ENCODE results near the gene PIGK. TPM values are rescaled to one million over a fixed set of nuclear protein-coding genes. Genes with fewer than 3 reads are reported as not detected.
"Not testable (repeated sequence)": the region's sequence is repeated elsewhere in the genome, so short reads cannot be mapped to it uniquely, and the experiment has no call there.

The PIGK gene
- total RNA-seq, 2 experiments from 2014 or later, result 23.9 to 26.5 TPM

DNA sequence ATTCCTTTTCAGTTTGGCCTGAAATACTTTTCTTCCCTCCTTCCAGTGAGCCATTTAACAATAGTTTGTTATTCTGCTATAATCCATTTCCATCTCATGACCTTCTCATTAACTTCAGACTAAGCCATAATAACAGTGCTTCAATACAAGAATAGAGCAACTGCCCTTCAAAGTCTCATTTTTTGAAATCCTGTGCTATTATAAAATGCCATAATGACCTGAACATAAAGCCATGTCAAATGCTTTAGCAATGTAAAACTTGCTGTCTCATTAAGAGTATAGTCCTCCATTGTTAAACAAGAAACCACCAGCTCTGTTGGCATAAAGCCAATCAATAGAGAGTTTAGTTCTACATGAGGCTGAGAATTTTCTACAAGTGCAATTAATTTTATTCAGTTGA lies 9.6 kb upstream of the PIGK start:
- Mint-ChIP-seq H3K36me3 (peaks cover 3% of the 10 kb centered on the region), H3K27me3 (no peaks in the 10 kb centered on the region), H3K4me3 (no peak overlapping the region), H3K27ac (no peak overlapping the region), H3K9me3 (peaks cover 10% of the 10 kb centered on the region), H3K4me1 (ENCODE audit: low read depth) (no peaks in the 10 kb centered on the region)
- POLR2A ChIA-PET, result no interaction called here
- intact Hi-C loops (cut with micrococcal nuclease), result no loop called here
- CTCF ChIA-PET, result no interaction called here
- DNase-seq, result no peak

DNA sequence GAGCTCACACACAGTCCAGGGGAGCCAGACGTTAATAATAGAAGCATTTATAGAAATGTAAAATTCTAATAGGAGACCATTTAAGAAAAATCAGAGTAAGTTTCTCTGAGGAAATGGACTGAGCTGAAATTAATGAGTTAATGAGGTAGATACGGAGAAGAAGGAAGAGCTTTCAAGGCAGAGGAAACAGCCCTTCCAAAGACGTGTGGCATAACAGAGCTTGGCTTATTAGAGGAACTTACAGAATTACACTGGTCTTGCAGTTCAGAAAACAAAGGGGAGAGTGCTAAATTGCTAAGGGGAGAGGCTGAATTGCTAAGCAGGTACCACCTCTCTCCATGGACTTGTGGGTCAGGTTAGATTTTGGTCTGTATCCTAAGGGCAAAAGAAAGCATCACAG lies 8.2 kb upstream of the PIGK start:
- ChIA-PET CTCF (no interaction called here), POLR2A (no interaction called here)
- intact Hi-C loops (cut with micrococcal nuclease), result no loop called here
- Mint-ChIP-seq H3K4me3 (no peak overlapping the region), H3K27ac (no peak overlapping the region), H3K36me3 (peaks cover 9% of the 10 kb centered on the region), H3K27me3 (no peaks in the 10 kb centered on the region), H3K9me3 (peaks cover under 1% of the 10 kb centered on the region), H3K4me1 (ENCODE audit: low read depth) (no peaks in the 10 kb centered on the region)
- DNase-seq, result no peak

DNA sequence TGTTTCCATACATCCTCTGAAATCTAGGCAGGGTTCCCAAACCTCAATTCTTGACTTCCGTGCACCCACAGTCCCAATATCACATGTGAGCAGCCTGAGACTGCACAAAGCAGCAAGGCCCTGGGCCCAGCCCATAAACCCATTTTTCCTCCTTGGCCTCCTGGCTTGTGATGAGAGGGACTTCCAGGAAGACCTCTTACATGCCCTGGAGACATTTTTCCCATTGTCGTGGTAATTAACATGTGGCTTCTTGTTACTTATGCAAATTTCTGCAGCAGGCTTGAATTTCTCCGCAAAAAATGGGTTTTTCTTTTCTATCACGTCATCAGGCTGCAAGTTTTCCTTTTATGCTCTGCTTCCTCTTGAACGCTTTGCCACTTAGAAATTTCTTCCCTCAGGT lies 3.3 kb upstream of the PIGK start:
- H3K4me3 Mint-ChIP-seq, result no peak overlapping the region
- intact Hi-C loops (cut with micrococcal nuclease), result no loop called here
- H3K36me3 Mint-ChIP-seq, result peaks cover 22% of the 10 kb centered on the region
- no peaks in the 10 kb centered on the region for H3K9me3 Mint-ChIP-seq
- DNase-seq, result no peak
- POLR2A ChIA-PET, result no interaction called here
- H3K27me3 Mint-ChIP-seq, result no peaks in the 10 kb centered on the region
- no peak overlapping the region for H3K27ac Mint-ChIP-seq
- peaks cover 15% of the 10 kb centered on the region for H3K4me1 Mint-ChIP-seq (ENCODE audit: low read depth)
- CTCF ChIA-PET, result no interaction called here

DNA sequence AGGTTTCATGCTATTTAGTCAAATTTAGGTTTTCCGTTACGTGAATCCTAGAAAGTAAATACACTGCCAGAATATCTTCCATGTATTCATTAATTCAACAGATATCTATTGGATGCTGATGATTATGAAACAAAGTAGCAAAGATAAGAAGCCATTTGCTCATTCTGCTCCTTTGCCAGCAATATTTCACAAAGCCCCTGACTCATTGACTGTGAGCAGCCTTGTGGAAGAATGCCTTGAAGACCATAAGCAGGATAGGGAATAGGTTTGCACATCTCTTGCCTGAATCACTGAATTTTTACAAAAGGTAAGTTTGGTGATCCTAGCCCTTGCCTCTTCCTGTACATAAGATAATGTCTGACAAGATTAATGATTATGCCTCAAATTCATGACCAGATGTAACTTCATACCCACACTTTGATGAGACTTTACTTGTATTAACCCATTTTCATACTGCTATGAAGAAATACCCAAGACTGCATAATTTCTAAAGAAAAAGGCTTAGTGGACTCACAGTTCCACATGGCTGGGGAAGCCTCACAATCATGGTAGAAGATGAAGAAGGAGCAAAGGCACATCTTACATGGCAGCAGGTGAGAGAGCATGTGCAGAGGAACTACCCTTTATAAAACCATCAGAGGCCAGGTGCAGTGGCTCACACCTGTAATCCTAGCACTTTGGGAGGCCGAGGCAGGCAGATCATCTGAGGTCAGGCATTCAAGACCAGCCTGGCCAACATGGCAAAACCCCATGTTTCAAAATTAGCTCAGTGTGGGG lies 1.6 kb upstream of the PIGK start:
- intact Hi-C loops (cut with micrococcal nuclease), result no loop called here
- Mint-ChIP-seq H3K36me3 (peaks cover 22% of the 10 kb centered on the region), H3K27ac (no peak overlapping the region), H3K4me1 (ENCODE audit: low read depth) (peaks cover 24% of the 10 kb centered on the region), H3K27me3 (no peaks in the 10 kb centered on the region), H3K9me3 (no peaks in the 10 kb centered on the region), H3K4me3 (peak overlapping the region; percentile 13)
- no peak for DNase-seq
- ChIA-PET CTCF (no interaction called here), POLR2A (no interaction called here)

DNA sequence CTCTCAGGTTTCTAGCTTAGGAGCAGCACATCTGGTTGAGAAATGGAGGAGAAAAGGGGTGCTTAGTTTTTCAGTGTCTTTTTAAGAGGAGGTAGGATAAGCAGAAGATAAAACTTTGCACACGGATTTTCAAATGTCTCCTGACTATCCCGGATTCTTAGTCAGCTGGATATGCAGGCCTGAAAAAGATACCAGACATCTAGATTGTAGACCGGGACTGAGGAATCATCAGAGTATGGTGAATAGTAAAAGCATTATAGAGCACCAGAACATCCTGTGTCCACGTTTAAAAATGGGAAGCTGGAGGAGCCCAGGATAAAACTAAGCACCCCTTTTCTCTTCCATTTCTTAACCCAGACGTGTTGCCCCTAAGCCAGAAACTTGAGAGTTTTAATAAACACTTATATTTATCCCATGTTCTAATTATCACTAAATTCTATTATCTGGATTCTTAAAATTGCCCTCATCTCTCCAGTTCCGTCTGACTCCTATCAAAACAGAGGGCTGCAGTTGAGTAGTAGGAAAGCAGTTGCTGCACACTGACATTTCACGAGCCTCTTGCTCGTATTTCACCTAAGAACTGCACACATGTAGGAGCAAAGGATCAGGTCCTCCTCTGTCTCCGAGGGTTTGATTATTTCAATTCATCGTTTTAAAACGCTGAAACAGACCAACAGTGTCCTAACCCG lies 609 bp downstream of the PIGK start:
- CTCF ChIA-PET, result interaction anchor here (0.8 kb wide), 1 partner anchor 315 kb away, joined by 3 read pairs; no protein-coding TSS in a partner anchor
- Mint-ChIP-seq H3K4me3 (peak overlapping the region; percentile 93), H3K36me3 (peaks cover 22% of the 10 kb centered on the region), H3K27ac (peak overlapping the region; percentile 89), H3K4me1 (ENCODE audit: low read depth) (peaks cover 43% of the 10 kb centered on the region), H3K9me3 (no peaks in the 10 kb centered on the region), H3K27me3 (no peaks in the 10 kb centered on the region)
- intact Hi-C loops (cut with micrococcal nuclease), result loop anchor here (1.0 to 10.0 kb wide), 5 partner anchors 62 to 761 kb away; partner anchors contain the start of genes FUBP1, USP33 and ZZZ3
- POLR2A ChIA-PET, result no interaction called here
- DNase-seq, result no peak

DNA sequence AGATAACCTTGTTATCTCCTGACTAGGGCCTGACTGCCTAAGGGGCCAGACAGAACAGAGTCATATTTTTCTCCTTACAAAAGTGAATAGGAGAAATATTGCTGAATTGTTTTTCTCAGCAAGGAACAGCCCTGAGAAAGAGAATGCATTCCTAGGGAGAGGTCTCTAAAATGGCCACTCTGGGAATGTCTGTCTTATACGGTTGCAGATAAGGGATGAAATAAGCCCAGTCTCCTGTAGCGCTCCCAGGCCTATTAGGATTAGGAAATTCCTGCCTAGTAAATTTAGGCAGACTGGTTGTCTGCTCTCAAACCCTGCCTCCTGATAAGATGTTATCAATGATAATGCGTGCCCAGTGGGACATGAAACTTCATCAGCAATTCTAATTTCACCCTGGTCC lies 15.2 kb downstream of the PIGK start:
- H3K4me3 Mint-ChIP-seq; H3K27me3 Mint-ChIP-seq; CTCF ChIA-PET; H3K4me1 Mint-ChIP-seq (ENCODE audit: low read depth); intact Hi-C loops (cut with micrococcal nuclease); POLR2A ChIA-PET; H3K27ac Mint-ChIP-seq; DNase-seq: not testable (repeated sequence)
- peaks cover 26% of the 10 kb centered on the region for H3K36me3 Mint-ChIP-seq
- peaks cover 11% of the 10 kb centered on the region for H3K9me3 Mint-ChIP-seq

DNA sequence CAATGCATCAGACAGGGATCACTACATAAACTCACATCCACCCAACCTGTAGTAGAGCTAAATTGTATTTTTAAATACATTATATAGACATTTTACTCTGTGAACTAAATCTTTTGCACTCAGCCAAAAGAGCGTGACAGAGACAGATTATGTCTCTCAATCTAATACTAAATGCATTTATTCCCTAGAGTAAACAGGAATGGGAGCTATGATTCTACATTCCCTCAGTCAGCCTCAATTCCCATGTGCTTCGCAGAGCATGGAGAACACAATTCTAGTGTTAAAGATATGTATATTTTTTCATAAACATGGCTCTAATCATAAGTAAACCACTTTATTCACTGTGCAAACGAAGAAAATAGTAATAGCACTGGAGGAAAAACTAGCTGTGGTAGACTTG lies 16.5 kb downstream of the PIGK start:
- H3K36me3 Mint-ChIP-seq, result peaks cover 24% of the 10 kb centered on the region
- intact Hi-C loops (cut with micrococcal nuclease), result no loop called here
- H3K4me3 Mint-ChIP-seq, result no peak overlapping the region
- no peak overlapping the region for H3K27ac Mint-ChIP-seq
- ChIA-PET CTCF (no interaction called here), POLR2A (no interaction called here)
- DNase-seq, result no peak
- peaks cover 3% of the 10 kb centered on the region for H3K4me1 Mint-ChIP-seq (ENCODE audit: low read depth)
- H3K9me3 Mint-ChIP-seq, result peaks cover 11% of the 10 kb centered on the region
- H3K27me3 Mint-ChIP-seq, result no peaks in the 10 kb centered on the region

DNA sequence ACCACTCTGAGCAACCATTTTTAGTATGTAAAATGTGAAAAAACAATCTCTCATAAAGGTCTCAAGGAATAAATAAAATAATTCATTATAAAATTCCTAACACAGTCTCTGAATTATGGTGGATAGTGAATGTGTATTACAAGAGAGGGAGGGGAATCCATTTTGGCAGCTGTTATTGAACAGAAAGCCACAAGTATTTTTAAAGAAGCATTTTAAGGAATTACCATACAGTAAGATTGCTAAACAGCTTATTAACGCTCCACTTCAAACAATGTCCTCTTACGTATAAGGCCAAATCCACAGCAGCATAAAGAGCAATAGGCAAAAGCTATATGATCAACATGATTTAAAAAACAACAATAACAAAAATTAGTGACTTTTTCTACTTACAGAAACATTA lies 18.4 kb downstream of the PIGK start:
- Mint-ChIP-seq H3K9me3 (peaks cover 11% of the 10 kb centered on the region), H3K4me3 (no peak overlapping the region), H3K36me3 (peaks cover 27% of the 10 kb centered on the region), H3K27ac (no peak overlapping the region), H3K27me3 (no peaks in the 10 kb centered on the region), H3K4me1 (ENCODE audit: low read depth) (peaks cover 14% of the 10 kb centered on the region)
- CTCF ChIA-PET, result no interaction called here
- intact Hi-C loops (cut with micrococcal nuclease), result no loop called here
- no peak for DNase-seq
- POLR2A ChIA-PET, result no interaction called here

DNA sequence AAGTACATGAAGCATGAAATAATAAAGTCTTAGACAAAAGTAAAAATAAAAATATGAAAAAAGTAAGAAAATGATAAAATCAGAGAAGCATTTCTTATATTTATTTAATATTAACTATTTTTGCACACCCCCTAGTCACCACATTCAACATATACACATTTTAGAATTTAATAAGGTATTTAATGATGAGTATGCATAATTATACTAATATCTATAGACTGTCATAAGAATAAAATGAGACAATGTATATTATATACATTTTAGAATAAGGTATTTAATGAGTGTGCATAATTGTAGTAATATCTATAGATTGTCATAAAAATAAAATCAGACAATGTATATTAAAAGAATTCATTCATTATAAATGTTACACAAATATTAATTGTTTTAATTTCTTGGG lies 18.9 kb downstream of the PIGK start:
- Mint-ChIP-seq H3K4me3 (no peak overlapping the region), H3K27me3 (no peaks in the 10 kb centered on the region), H3K4me1 (ENCODE audit: low read depth) (peaks cover 14% of the 10 kb centered on the region), H3K9me3 (peaks cover 8% of the 10 kb centered on the region), H3K36me3 (peaks cover 23% of the 10 kb centered on the region), H3K27ac (no peak overlapping the region)
- DNase-seq, result no peak
- intact Hi-C loops (cut with micrococcal nuclease), result no loop called here
- CTCF ChIA-PET, result no interaction called here
- POLR2A ChIA-PET, result no interaction called here

DNA sequence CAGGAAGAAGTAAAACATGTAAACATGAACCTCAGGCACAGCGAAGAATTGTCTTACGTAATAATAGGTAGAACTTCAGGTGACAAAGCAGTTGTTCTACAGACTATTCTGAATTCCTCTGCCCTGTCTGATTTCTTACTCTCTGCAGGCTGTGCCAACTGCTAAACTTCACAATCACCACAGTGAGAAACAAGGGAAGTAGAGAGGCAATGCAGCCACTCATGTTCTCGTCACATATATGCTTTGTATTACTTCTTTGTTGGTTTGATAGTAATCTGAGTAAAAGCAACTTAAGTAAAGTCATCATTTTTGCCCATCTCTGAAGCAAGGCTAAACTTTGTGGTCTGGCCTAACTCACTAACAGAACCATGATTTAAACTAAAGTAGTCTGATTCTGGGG lies 21.9 kb downstream of the PIGK start:
- H3K27me3 Mint-ChIP-seq, result no peaks in the 10 kb centered on the region
- no peak overlapping the region for H3K4me3 Mint-ChIP-seq
- H3K36me3 Mint-ChIP-seq, result peaks cover 19% of the 10 kb centered on the region
- ChIA-PET POLR2A (no interaction called here), CTCF (no interaction called here)
- H3K27ac Mint-ChIP-seq, result no peak overlapping the region
- no peaks in the 10 kb centered on the region for H3K9me3 Mint-ChIP-seq
- H3K4me1 Mint-ChIP-seq (ENCODE audit: low read depth), result peaks cover 15% of the 10 kb centered on the region
- no peak for DNase-seq
- intact Hi-C loops (cut with micrococcal nuclease), result no loop called here

DNA sequence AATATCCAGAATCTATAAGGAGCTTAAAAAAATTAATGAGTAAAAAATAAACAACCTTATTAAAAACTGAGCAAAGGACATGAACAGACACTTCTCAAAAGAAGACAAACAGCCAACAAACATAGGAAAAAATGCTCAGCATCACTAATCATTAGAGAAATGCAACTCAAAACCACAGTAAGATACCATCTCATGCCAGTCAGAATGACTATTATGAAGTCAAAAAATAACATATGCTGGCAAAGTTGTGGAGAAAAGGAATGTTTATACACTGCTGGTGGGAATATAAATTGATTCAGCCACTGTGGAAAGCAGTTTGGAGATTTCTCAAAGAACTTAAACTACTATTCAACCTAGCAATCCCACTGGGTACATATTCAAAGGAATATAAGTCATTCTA lies 25.3 kb downstream of the PIGK start:
- Mint-ChIP-seq H3K9me3 (no peaks in the 10 kb centered on the region), H3K36me3 (peaks cover 24% of the 10 kb centered on the region), H3K27me3 (no peaks in the 10 kb centered on the region), H3K4me1 (ENCODE audit: low read depth) (peaks cover 16% of the 10 kb centered on the region), H3K4me3 (no peak overlapping the region), H3K27ac (no peak overlapping the region)
- ChIA-PET CTCF (no interaction called here), POLR2A (no interaction called here)
- intact Hi-C loops (cut with micrococcal nuclease), result no loop called here
- no peak for DNase-seq

DNA sequence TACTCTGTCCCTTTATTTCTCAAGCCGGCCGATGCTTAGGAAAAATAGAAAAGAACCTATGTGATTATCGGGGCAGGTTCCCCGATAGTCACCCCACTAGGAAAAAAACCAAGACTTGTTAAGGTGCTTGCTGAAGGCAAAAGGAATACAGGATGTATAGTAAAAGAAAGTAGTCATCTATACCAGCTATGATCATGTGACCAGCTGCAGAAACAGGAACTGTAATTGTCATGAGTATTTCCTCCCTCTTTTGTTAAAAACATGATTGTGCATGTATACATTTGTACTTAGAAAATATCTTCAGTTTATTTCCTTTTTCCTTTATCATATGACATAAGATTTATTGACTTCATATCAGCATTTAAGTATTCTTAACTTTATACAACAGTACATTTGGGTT lies 30.5 kb downstream of the PIGK start:
- Mint-ChIP-seq H3K9me3 (peaks cover 4% of the 10 kb centered on the region), H3K4me3 (no peak overlapping the region), H3K27ac (no peak overlapping the region), H3K4me1 (ENCODE audit: low read depth) (peaks cover 3% of the 10 kb centered on the region), H3K27me3 (no peaks in the 10 kb centered on the region), H3K36me3 (peaks cover 36% of the 10 kb centered on the region)
- no peak for DNase-seq
- ChIA-PET POLR2A (no interaction called here), CTCF (no interaction called here)
- intact Hi-C loops (cut with micrococcal nuclease), result no loop called here

DNA sequence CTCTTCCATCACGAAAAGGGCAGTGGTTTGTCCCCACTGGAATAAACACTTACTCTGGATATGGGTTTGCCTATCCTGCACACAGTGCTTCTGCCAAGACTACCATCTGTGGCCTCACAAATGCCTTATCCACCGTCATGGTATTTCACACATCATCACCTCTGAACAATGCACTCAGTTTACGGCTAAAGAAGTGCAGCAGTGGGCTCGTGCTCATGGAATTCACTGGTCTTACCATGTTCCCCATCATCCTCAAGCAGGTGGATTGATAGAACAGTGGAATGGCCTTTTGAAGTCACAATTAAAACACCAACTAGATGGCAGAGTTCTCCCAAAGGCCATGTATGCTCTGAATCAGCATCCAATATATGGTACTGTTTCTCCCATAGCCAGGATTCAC lies 32.3 kb downstream of the PIGK start:
- peaks cover 36% of the 10 kb centered on the region for H3K36me3 Mint-ChIP-seq
- H3K9me3 Mint-ChIP-seq; intact Hi-C loops (cut with micrococcal nuclease); H3K27me3 Mint-ChIP-seq; H3K4me3 Mint-ChIP-seq; CTCF ChIA-PET; H3K27ac Mint-ChIP-seq; POLR2A ChIA-PET; DNase-seq; H3K4me1 Mint-ChIP-seq (ENCODE audit: low read depth): not testable (repeated sequence)
